Measurements from ENCODE around the gene SCN1B. TPM values are rescaled to one million over a fixed set of nuclear protein-coding genes. Genes with fewer than 3 reads are reported as not detected.

SCN1B gene
- total and polyA plus RNA-seq, 2 of the 13 experiments (the other 11 are each of a cell fraction or from before 2014, with no cell fraction given), result 2.7 to 20.1 TPM

- TF ChIP-seq, protein P1, sequence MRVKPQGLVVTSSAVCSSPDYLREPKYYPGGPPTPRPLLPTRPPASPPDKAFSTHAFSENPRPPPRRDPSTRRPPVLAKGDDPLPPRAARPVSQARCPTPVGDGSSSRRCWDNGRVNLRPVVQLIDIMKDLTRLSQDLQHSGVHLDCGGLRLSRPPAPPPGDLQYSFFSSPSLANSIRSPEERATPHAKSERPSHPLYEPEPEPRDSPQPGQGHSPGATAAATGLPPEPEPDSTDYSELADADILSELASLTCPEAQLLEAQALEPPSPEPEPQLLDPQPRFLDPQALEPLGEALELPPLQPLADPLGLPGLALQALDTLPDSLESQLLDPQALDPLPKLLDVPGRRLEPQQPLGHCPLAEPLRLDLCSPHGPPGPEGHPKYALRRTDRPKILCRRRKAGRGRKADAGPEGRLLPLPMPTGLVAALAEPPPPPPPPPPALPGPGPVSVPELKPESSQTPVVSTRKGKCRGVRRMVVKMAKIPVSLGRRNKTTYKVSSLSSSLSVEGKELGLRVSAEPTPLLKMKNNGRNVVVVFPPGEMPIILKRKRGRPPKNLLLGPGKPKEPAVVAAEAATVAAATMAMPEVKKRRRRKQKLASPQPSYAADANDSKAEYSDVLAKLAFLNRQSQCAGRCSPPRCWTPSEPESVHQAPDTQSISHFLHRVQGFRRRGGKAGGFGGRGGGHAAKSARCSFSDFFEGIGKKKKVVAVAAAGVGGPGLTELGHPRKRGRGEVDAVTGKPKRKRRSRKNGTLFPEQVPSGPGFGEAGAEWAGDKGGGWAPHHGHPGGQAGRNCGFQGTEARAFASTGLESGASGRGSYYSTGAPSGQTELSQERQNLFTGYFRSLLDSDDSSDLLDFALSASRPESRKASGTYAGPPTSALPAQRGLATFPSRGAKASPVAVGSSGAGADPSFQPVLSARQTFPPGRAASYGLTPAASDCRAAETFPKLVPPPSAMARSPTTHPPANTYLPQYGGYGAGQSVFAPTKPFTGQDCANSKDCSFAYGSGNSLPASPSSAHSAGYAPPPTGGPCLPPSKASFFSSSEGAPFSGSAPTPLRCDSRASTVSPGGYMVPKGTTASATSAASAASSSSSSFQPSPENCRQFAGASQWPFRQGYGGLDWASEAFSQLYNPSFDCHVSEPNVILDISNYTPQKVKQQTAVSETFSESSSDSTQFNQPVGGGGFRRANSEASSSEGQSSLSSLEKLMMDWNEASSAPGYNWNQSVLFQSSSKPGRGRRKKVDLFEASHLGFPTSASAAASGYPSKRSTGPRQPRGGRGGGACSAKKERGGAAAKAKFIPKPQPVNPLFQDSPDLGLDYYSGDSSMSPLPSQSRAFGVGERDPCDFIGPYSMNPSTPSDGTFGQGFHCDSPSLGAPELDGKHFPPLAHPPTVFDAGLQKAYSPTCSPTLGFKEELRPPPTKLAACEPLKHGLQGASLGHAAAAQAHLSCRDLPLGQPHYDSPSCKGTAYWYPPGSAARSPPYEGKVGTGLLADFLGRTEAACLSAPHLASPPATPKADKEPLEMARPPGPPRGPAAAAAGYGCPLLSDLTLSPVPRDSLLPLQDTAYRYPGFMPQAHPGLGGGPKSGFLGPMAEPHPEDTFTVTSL (CRISPR knock-in tag; IDR thresholded peaks at IDR 0.05; ENCODE audit: borderline replicate concordance), result peak; percentile 88; the same call in 1 of the 2 replicates
- TF ChIP-seq REXO4 (CRISPR knock-in tag; IDR thresholded peaks at IDR 0.05; ENCODE audit: borderline replicate concordance) (no peak), CSRNP2 (CRISPR knock-in tag; conservative IDR thresholded peaks at IDR 0.05; ENCODE audit: low read depth) (no peak), ZNF431 (CRISPR knock-in tag; IDR thresholded peaks at IDR 0.05; ENCODE audit: borderline replicate concordance, low read depth) (peak; percentile 22; the same call in 1 of the 2 replicates), TRIM24 (CRISPR knock-in tag; IDR thresholded peaks at IDR 0.05) (no peak), ZNF331 (CRISPR knock-in tag; IDR thresholded peaks at IDR 0.05) (peak; percentile 95), ZNF121 (CRISPR knock-in tag; IDR thresholded peaks at IDR 0.05) (peak; percentile 88), ZNF567 (CRISPR knock-in tag; IDR thresholded peaks at IDR 0.05; ENCODE audit: borderline replicate concordance) (no peak), ARID5B (CRISPR knock-in tag; IDR thresholded peaks at IDR 0.05) (peak; percentile 84), ZSCAN21 (CRISPR knock-in tag; IDR thresholded peaks at IDR 0.05; ENCODE audit: borderline replicate concordance) (peak; percentile 97), PHF5A (CRISPR knock-in tag; IDR thresholded peaks at IDR 0.05; ENCODE audit: low read depth, unreplicated experiment) (no peak), IKZF5 (CRISPR knock-in tag; IDR thresholded peaks at IDR 0.05) (peak; percentile 88)
- TF ChIP-seq, protein P2, sequence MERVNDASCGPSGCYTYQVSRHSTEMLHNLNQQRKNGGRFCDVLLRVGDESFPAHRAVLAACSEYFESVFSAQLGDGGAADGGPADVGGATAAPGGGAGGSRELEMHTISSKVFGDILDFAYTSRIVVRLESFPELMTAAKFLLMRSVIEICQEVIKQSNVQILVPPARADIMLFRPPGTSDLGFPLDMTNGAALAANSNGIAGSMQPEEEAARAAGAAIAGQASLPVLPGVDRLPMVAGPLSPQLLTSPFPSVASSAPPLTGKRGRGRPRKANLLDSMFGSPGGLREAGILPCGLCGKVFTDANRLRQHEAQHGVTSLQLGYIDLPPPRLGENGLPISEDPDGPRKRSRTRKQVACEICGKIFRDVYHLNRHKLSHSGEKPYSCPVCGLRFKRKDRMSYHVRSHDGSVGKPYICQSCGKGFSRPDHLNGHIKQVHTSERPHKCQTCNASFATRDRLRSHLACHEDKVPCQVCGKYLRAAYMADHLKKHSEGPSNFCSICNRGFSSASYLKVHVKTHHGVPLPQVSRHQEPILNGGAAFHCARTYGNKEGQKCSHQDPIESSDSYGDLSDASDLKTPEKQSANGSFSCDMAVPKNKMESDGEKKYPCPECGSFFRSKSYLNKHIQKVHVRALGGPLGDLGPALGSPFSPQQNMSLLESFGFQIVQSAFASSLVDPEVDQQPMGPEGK (CRISPR knock-in tag; IDR thresholded peaks at IDR 0.05), result peak; percentile 90
These were observed 10.7 kb downstream of the SCN1B start (continued) for GRCh38 chr19:35040826-35041547.
